GM20431 (cell line): ENCODE results near the gene HIVEP2.

Experiments
- in situ Hi-C: fragments of 300-500 bp; cut with MseI, MboI; formaldehyde crosslinking; loops from one replicate; pipeline ENCODE4 v1.15.0; 2020; ENCODE audit warnings: low sequenced_read_pairs; ENCODE audit not compliant: unreplicated experiment

HIVEP2 gene

GRCh38 chr6:142925575-142926110, 19.3 kb downstream of the HIVEP2 start:
- in situ Hi-C loops: no loop called here

DNA sequence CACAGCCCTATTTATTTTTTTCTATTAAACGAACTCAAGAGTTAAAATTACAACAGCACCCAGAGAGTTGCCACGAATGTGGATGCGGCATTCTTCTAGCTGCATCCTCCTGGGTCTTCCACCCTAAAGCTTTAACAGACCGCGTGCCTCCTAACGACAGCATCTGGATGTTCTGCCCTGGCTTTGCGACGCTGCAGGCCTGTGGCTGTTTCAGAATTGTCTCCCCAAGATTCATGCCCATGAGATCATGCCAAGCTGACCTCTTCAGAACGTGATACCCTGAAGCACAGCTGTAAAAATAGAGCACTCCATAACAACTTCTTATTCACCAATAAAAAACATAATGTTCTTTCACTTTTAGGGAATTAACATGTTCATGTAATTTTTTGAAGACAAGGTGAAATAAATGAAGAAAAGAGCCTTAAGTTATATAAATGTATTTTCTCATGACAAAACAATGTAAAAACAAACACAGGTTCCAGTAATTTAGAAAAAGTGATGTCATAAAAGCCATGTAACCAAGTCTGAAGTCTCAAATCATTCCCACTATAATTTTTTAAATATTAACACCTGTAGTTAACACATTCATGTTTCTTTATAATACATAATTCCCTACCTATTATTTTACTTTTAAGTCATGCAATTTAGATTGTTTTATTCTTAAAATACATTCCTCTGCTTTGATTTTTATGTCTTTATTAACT, 26.5 kb downstream of the HIVEP2 start:
- in situ Hi-C loops: no loop called here

DNA sequence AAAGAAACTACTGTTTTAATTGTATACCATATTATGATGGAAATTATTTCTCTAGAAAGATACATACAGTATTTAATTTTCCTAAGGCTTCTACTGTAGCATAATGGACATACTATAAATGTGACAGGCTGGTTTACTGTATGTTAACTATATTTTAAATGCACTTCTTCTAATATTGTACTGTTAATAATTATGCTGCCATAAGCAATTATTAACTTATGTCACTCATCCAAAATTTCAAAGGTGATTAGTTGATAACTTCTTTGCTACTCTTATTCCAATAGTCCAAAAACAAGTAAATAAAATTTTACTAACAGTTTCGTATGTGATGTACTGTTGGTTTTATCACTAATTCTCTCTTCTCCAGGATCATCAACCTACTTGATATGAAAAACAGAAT, 28.1 kb downstream of the HIVEP2 start:
- in situ Hi-C loops: no loop called here

GRCh38 chr6:142914937-142915697, 29.9 kb downstream of the HIVEP2 start:
- in situ Hi-C loops: no loop called here

DNA sequence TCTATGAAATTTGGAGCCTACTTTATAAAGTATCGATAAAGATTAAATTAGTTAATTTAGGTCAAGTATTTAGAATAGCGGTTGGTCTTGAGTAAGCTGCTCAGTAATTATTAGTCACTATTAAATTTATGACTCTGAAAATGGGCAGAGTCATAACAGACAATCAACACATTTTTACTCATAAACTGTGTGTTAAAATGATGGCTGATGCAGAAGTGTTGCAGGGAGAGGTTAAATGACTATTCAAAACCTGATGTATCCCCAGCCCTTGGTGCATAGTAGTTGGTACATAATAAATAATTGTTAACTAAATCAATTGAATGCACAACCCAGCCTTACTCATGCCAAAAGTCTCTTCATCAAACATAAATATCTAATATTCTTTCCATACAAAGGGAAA, 30.6 kb downstream of the HIVEP2 start:
- in situ Hi-C loops: no loop called here

GRCh38 chr6:142913511-142914047, 31.4 kb downstream of the HIVEP2 start:
- in situ Hi-C loops: no loop called here

GRCh38 chr6:142913036-142913510, 31.9 kb downstream of the HIVEP2 start:
- in situ Hi-C loops: no loop called here

DNA sequence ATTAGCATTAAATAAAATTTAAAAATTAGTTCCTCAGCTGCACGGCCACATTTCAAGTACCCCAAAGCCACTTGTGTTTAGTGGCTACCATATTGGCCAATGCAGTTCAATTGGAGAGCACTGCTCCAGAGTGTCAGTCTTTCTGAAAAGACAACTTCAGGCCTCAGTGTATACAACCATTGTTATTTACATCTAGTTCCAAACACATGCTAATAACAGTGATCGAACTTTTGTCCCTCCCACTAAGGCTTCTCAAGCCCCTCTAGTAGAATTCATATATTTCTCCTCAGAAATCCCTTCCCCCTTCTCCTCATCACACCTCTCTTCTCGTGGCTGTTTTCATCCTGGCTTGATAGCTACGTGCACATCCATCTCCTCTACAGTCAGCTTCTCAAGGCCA, 32.9 kb downstream of the HIVEP2 start:
- in situ Hi-C loops: no loop called here

GRCh38 chr6:142911430-142911829, 33.5 kb downstream of the HIVEP2 start:
- in situ Hi-C loops: no loop called here

DNA sequence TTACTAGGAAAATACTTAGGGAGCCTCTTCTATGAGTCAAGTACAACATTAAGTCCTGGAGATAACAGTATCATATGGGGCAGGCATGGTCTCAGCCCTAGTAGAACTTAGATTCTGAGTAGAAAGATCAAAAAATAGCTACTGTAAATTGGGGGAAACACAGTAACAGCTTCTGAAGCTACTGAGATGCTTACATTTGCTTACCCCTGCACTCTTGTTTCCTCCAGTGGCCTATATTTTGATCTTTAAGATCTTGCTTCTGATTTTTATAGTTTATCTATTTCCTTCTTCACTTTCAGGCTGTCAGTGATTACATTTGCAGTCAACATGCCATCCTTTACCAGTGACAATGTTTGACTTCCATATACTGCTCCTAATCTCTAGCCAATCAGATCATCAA, 35.3 kb downstream of the HIVEP2 start:
- in situ Hi-C loops: no loop called here

DNA sequence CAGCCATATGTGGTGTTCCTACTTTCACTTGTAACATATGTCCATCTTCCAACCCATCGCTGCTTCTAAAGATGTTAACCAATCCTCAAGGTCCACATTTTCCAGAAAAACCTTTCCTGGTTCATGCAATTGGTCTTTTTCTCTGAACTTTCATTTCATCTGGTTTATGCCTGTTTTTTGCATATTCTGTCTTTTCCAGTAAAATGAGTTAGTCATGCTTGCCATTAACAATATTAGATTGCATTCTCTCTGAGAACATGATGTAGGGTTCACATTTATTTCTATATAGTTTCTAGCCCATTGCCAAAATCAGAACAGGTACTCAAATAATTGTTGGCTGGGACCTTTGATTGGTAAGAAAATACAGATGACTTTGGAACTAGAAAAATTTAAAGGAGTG, 36.7 kb downstream of the HIVEP2 start:
- in situ Hi-C loops: no loop called here

GRCh38 chr6:142907544-142907943, 37.4 kb downstream of the HIVEP2 start:
- in situ Hi-C loops: no loop called here

- in situ Hi-C loops: no loop called here
Observed at GRCh38 chr6:142906945-142907470, 38.0 kb downstream of the HIVEP2 start.

DNA sequence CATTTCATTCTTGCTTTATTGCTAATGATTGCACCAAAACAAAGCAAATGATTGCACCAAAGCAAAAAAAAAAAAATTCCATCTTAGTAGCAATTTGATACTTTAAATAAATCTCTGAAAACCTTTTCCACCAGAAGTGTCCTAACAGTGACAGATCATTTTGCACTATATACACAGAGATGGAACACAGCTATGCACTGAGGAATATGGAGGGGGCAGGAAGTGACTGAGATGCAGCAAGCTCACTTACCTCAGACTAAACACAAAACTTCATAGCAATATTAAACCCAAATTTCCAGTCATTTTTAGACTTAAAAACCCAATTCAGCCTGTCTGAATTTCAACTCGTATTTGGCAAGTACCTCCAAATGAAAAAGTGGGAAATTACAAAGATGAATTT, 41.2 kb downstream of the HIVEP2 start:
- in situ Hi-C loops: no loop called here

- in situ Hi-C loops: no loop called here
Observed at GRCh38 chr6:142902636-142903053, 42.3 kb downstream of the HIVEP2 start.

- in situ Hi-C loops: no loop called here
Observed at GRCh38 chr6:142901611-142902010, 43.4 kb downstream of the HIVEP2 start.

- in situ Hi-C loops: no loop called here
Observed at GRCh38 chr6:142900227-142900971, 44.6 kb downstream of the HIVEP2 start.

DNA sequence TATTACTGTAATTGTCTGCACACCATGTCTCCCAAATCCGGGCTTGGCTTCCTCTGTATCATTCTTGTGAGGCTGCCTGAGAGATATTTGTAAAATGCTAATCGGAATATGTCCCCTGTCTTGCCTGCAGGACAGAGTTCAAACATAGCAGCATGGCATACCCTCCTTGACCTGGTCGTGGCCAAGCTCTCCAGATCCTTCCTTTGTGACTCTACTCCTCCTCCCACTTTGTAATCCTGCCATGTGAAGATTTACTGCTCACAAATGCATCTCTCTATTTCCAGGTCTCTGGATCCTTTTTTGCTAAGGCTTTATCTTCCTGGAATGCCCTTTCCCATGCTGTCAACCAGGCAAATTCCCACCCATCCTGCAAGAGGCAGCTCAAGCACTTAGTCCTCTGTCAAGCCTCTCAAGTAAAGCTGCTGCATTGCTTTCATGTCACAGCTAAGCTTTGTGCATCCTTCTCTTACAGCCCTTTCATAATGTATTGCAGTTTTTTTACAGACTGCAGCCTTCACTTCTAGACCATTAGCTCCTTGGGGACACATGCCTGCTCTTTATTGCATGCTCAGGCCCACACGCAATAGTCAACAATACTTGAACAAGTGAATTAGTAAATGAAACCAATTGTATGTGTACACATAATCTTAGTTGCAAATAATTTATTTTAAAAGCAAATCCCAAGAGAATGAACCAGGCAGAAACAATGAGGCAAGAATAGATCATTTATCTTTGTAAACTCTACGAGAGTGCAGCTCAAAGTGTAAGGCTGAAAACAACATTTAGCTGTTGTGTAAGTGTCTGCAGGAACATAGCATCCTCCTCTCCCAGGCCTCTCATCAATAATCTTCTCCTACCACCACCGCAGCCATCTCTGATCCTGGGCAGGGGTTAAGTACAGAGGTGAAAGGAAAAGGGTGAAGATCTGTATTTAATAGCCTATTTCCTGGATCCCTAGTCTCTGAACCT, 45.8 kb downstream of the HIVEP2 start:
- in situ Hi-C loops: no loop called here

DNA sequence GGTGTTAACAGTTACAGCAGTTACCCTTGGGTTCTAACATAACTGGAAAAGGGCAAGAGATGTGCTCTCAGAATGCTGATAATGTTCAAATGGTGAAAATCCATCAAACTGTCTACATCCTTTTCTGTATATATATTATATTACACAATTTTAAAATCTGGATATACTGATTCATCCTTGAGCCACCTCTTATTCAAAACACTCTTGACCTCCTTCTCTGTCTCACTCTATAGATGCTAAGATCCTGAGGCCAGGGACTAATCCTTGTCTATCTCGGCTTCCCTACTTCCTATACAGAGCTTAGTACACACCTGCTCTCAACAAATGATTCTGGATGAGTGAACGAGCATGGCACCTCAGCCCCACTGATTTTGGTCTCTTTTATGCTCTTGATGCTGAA, 47.3 kb downstream of the HIVEP2 start:
- in situ Hi-C loops: no loop called here
